HG03025 (cell line): ENCODE measurements around the gene FSHR.

Experiments used
- ATAC-seq: cut with Tn5 transposase; IDR thresholded peaks from one replicate; pipeline ENCODE4 v1.9.1; 2021; ENCODE audit warnings: mild to moderate bottlenecking, moderate library complexity; ENCODE audit not compliant: unreplicated experiment, low FRiP score

FSHR gene

DNA sequence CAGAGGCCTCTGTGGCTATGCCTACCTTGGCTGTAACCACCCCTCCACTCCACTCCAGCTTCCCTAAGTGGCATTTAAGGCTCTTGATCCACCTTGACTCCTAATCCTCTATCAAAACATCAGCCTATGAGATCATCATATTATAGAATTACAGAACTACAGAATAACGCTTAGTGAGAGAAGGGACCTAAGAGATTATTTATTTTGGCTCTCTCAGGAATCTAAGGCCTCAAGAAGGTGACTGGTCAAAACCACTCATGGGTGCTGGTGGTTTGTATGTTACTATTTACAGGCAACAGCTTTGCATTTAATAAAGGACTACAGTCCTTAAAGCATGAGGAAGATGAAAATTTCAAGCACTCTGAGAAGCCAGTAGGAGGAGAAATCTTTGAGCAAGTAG, 118.8 kb downstream of the FSHR start:
- no peak for ATAC-seq

DNA sequence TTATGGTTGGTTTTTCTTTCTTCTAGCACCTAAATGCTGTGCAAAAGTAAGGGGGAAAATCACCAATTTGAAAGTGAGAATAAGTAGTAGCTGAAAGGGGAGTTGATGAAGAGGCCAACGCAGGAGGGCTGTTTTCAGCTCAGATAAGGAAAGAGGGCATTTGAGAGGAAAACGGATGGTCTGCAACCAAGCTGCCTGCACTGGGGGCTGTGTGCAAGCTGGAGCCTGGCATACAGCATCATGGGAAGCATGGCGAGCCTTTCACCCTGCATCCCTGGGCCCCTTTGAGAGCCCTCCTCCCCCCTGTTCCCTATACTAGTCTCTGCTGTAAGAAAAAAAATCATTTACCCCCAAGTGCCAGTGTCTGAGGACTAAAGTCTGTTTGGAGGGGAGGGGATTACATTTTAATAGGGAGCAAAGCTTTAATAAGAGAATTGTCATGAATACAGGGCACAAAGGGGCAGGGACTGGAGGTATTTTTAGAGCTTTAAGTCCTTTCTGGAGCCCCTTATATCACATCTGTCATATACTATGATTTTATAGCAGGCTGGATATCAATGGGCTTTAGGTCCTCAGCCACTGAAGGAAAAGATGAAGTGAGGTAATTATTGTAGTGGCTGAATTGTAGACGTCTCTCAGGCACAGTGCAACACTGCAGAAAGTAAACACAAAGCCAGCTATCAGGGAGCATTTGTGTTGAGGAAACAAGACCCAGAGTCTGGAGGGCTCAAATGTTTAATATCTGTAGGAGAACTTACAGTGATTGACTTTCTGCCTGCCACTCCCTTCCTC, 120.7 kb downstream of the FSHR start:
- no peak for ATAC-seq

DNA sequence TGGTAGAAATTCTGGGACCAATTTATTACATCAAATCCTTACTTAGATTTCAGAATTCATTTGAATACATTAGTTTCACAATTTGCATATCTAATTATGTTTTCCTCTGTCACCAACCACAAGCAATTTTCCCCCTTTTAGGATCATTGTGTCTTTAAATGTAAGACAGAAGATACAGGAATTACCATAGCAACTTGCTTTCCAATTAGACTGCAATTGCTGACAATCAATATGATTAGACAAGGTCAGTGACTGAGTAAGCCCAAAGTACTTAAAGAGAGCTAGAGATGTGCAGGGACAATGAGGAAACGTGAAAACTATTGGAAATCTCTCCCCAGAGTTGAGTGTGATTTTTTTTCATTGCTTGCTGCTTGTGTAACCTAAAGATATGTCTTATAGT, 121.4 kb downstream of the FSHR start:
- ATAC-seq, result no peak

DNA sequence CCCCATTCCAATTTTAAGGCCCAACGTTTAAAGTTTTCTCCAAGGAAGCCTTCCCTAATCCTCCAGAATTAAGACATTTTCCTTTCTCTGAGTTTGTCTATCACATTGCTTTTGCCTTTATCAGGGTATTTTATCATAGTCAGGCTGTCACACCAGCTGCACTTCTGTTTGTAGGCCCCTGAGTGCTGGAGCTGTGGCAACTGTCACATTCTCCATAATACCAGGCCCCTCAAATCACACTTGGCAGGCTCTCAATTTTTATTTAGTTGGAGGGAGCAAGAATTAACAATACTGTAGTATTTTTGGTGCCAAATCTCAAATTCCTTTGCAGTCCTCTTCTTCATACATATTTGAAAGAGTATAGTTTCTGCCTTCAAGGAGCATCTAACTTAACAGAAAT, 122.2 kb downstream of the FSHR start:
- ATAC-seq, result no peak

DNA sequence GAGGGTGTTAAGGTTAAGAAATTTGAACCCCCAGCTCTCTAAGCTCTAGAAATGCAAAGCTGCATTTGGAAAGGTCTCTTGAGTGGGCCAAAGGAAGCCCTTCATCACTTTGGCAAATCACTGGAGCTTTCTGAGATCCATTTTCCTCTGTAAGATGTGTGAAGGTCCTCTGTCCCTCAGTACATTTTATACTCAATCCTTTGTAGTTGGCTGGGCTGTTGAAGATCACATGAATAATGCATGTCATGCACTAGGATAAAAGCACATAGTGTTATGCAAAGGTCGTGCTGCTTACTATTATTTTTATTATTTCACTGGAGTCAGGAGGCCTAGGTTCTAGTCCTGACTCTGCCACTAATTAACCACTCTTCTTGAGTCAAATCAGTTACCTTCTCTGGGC, 124.9 kb downstream of the FSHR start:
- ATAC-seq, result no peak

DNA sequence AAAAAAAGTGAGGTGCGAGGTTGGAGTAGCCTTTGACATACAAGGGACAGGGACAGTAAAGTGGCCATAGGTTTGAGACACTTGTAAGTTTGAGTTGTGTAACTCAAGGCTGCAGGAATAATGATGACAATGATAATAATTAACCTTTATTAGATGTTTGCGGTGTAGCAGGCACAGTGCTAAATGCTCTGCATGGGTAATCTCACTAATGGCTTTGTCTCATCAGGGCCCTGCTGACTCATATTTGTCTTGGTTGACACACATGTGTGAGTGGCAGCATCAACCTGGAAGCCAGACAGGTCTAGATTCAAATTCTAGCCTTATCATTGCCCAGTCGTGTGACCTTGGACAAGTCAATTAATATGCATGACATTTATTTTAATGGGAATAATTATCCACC, 126.2 kb downstream of the FSHR start:
- ATAC-seq, result peak; percentile 90

DNA sequence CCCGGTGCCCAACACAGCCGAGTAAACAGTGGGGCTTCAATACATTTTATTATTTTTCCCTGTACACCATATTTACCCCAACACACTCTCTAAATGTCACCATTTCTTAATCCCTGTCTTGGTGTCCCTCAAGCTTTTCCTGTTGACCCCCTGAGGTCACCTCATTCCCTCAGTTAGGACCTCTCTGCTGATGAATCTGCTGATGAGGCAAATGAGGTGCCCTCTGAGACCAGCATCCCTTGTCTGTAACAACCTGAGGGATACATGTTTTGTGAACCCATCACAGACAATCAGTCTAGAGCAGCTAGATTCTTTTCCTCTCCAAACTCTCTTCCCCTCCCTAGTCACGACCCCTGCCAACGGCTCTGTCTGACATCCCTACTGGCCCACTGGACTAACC, 127.6 kb downstream of the FSHR start:
- ATAC-seq, result no peak

DNA sequence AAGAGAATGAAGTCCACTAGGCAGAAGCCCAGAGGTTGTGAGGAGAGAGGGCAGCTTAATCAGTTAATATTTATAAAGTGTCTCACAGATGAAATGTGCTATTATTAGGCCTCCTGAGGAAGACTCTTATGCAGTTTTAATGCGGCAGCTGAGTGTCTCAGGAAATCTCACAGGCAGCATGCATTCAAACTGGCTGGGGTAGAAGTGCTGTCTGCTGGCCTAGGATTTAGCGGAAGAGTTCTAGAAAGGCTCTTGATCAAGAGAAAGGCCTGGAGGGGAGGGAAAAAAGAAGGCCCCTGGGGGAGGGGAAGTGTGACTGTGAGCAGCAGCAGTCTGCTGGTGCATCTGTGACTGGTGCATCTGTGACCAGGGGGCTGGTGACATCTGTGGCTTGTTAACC, 133.0 kb downstream of the FSHR start:
- ATAC-seq, result no peak

DNA sequence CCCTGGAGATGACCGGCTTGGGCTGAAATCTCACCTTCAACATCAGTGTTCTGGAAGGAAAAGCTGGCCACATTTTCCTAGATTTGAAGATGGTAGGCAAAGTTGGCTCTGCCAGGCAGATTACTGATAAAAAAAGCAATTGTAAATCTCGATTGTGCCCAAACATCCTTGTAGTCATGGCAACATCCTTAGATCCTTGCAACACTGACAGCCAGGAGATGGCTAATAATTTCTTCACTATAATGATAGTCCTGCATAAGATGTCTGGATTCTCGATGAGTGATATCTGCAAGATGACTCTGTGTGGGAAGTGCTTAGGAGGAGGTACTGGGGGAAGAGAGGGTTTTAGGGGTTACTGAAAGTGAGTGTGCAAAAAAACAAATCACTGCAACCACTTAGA, 149.1 kb downstream of the FSHR start:
- ATAC-seq, result no peak

DNA sequence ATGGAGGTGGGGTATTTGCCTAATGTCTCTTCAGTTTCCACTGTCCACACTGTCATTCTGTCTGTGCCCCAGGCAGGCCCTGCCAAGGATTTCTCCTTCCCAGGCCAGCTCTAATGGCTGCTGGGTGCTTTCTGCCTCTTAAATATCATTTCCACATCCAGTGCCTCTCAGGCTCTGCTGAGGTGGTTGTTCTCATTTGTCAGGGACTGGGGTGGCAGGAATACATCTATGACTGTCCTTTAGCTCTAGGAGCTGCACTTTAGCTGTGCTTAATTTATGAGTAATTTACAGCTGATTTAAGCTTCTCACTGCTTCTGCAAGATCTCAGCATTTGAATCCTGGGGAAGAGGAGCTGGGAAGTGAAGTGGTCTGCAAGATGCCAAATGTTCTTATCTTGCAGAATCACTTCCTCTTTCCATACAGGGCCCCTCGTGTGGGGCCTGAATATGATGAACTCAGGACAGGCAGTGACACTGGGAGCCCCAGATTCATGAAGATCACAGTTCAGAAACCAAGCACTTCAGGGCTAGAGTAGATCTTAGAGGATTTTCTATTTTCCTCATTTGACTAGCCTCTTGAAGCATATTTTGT, 150.2 kb downstream of the FSHR start:
- ATAC-seq, result peak; percentile 89

DNA sequence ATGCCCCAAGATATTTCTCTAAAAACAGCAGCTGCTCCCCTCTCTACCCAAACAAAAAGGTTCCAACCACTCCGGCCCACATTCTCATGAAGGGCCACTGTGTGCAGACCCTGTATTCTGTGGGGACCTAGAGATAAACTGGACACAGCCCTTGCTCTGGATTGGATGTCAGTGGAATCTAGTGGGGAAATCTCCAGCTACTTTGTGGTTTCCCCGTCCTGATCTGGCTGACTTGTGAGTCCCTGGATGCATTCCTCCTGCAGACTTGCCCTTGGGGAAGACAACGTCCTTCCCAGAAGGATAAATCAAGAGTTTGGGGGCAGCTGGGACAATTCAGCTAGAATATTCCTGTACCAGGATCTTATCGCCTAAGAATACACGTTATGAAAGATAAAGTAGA, 151.1 kb downstream of the FSHR start:
- ATAC-seq, result no peak

DNA sequence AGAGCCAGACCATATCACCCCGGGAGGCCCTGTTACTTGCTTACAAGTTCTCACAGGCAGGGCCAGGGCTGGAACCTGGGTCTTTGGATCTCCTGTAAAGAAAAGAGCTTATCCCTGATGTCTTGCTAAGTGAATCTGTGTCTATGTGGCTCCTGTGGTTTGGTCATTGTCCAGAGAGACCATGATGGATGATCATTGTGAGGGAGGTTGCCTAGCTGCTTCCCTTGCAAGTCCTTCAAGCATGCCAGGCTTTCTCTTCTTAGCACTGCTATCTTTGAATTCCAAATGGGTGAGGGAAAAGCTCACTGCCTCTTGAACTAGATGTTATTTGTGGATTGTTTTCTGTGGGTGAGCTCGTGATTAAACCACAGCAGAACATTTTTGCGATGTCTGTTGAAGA, 151.6 kb downstream of the FSHR start:
- no peak for ATAC-seq

DNA sequence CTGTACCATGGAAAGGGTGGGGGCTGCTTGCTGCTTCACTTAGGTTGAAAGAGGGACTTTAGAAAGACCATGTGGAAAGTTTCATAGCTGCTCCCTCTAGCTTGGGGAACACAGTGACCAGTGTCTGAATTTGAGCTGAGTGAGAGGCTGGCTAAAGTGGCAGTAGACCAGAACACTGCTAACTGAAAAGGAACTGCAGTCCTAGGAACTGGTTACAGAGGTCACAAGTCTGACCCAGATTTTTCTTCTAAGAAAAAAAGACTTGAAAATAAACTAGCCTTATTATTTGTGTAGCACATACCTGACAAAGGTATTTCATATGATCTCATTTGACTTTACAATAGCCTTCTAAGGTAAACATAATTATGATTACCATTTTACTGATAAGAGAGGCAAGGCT, 153.6 kb downstream of the FSHR start:
- no peak for ATAC-seq

DNA sequence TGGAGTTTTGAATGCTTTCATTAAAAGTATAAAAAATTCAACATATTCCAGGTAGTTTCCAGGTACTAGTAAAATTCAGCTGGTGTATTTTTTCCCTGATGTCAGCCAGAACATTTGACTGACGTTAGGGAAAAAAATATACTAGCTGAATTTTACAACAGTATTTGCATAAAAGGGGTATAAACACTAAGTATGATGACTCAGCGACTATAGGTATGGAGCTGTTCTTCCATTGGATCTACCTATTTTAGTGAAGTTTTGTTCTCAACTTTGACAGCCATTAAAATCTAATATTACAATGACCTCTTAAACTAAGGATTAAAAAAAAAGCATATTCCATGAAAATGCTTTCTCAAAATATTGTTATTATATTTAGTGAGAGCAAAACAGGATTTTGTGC, 155.9 kb downstream of the FSHR start:
- ATAC-seq, result no peak

DNA sequence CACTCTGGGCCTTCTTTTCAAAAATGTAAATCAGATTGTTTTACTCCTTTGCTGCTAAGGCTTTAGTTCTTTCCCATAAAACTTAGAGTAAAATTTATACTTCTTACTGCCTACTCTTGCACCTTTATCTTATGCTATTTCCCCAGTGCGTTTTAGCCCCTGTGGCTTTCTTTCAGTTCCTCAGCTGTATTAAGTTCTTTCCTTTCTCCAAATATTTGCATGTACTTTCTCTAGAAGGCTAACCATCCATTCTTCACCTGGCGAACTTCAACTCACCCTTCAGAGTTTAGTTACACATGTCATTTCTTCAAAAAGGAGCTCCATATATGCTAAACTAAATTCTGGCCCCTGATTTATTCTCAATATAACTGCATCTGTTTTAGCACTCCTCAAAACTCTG, 160.7 kb downstream of the FSHR start:
- ATAC-seq, result peak; percentile 50

DNA sequence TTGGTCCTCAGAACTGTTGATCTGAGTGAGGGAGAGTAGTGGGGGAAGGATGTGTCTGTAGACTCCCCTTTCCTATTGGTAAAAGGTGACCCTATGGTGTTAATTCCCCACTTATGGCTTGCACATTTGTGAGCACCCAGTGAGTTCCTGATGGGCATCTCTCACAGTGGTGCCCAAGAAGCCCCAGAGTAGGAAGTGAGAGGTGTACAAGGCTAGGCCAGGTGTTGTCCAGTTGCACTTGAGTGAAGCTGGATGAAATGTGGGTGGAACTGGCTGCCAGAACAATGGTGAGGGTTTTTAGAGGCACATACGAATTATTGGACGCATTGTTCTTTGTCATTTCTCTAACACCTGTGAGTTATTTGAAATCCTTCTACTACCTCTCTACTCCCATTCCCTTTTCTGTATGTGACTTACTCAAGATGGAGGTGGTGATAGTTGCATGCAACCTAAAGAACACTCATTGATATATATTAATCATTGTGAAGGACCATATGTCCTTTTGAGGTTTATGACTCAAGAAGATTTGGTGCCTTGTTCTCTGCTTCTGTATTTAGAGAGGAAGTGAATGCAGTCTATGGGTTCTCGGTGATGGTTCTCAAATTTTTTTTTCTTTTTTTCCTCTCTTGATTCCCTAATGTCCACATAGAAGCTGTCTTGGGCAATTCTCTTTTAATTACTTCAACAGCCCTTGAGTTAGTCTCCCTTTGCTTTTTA, 162.7 kb downstream of the FSHR start:
- peak; percentile 73 for ATAC-seq

DNA sequence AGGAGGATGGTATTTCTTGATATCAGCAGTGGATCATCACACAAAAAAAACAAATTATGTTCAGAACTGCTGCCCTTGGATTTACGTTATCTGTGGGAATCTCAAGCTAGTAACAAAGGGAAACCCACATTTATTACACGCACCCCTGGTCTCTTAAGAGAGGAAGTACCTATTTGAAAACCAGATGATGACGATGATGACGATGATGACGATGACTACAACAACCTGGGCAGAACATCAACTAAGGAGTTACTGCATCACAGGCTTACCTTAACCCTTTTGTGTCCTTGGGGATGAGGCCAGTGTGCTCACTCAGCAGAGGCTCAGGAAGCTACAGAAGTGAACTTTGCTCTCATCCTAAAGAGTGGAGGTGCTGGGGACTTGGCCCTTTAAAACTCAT, 169.4 kb downstream of the FSHR start:
- ATAC-seq, result peak; percentile 11

DNA sequence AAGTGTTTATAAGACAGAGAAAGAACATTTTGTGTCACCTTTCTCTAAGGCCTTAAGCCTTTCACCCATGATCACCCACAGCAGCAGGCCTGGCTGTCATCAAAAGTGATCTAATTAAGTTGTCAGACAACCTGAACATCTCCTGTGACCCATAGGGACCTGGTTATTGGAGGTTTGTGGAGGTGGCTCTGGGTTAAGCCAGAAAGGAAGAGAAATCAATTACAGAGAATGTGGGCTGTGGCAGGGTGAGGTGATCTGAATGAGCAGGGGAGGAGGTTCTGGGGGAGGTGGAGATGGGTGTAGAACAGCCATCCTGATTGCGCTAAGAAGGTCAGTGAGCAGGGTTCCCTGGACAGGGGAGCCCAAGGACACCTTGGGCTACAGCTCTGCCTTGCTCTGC, 170.8 kb downstream of the FSHR start:
- ATAC-seq, result no peak

DNA sequence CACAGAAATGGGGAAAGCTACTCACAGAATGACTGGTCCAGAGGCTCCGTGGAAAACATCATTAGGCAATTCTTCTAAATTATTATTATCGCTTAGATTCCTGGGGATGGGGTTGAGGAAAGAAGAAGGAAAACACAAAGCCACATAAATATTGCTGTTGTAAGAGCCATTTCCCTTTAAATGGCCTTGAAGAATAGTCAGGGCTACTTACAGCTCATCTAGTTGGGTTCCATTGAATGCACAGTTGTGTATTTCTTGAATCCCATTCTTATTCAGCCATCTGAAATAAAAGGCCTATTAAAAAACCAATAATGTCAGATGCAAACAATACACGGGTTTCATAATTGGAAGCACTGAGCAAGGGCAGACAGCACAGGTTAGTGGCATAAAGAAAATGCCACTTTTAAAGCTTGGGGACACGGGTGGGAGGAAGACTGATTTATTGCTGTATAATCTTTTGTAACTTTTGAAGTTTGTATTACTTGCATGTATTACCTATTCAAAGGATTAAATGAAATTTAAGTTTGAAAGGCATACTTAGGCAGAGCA, 171.4 kb downstream of the FSHR start:
- ATAC-seq, result no peak

DNA sequence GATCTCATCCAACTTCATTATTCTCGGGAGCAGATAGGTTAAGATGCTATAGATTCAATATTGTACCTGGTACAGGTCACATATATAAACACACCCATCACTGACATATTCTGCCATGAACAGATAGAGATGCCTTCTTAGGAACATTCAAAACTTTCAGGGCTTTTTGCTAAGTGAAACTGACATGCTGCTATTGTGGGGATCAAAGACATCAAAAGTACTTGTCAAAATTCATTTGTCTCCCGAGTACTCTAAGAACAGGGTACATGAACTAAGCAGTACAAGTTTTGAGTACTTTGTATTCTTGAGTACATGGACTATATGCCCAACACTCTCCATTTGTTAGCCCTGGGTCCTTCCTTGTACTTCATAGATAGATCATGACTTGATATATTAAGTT, 173.5 kb downstream of the FSHR start:
- no peak for ATAC-seq

DNA sequence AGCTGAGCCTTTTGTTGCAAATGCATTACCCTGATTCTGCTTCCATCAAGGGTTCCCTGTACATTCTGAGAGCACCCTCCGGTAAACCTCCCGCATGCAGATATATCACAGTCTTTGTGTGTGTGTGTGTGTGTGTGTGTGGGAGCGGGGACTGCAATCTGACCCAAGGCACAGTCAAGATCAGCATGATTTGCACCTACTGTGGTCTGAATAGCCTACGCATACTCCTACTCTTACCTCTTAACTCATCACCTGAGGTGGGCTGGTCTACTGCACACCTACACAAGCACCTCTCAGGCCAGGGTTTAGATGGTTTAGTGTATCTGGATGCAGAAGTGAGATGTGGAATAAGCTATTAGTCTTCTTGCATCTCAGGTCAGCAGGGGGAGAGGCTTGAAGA, 174.6 kb downstream of the FSHR start:
- ATAC-seq, result no peak

DNA sequence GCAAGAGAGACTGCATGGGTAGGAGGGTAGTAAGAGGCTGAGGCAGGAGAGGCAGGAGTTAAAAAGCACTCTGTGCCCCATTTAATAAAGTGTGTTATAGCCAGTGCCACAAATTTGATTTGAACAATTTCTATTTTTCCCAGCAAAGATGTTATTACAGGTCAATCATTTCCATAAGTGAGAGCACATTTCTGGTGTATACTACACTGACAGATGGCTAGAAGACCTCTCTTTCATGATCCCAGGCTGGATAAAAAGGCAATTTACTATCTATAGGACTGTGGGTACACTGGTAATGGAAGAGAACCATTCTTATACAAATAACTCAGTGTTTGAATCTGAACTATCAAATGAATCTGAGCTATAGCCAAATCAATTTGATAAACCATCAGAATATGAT, 176.2 kb downstream of the FSHR start:
- ATAC-seq, result no peak
